Stimulated activated CD4-positive, alpha-beta T cell treated with anti-CD3 and anti-CD28 coated beads, Interleukin-12 subunit alpha, Interleukin-12 subunit beta, amount 100 ng/mL, for 24 hours (primary cell): ENCODE data around the gene HIRA.
A peak's percentile ranks its signal among the peaks of the same experiment; 100 is the strongest.
"Not testable (repeated sequence)": the region's sequence is repeated elsewhere in the genome, so short reads cannot be mapped to it uniquely, and the experiment has no call there.

Experiments
- DNase-seq, 2 experiments: peaks; one replicate each; pipeline ENCODE4 v3.0.0-alpha.2; 2020; ENCODE audit warnings: low read depth in 2 of 2

HIRA gene

GRCh38 chr22:19463008-19463407, 31.5 kb upstream of the HIRA start:
- DNase-seq, result no peak

DNA sequence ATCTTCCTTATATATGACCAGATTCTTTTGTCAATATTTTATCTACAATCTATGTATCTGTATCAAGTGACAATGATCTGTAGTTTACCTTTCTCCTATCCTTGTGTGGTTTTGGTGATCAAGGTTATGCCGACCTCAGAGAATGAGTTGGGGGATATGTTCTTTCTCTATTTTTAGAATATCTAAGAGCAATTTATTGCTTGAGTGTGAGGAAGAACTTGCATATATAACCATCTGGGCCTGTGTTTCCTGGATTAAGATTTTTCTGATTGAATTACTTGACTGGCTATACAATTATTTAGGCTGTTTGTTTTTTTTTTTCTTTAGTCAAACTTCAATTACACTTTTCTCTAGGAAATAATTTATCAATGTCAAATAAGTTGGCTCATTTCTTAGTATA, 30.0 kb upstream of the HIRA start:
- no peak for DNase-seq

- no peak for DNase-seq
Measured at GRCh38 chr22:19460036-19460435, 28.5 kb upstream of the HIRA start.

GRCh38 chr22:19457828-19458428, 26.4 kb upstream of the HIRA start:
- DNase-seq, result no peak

DNA sequence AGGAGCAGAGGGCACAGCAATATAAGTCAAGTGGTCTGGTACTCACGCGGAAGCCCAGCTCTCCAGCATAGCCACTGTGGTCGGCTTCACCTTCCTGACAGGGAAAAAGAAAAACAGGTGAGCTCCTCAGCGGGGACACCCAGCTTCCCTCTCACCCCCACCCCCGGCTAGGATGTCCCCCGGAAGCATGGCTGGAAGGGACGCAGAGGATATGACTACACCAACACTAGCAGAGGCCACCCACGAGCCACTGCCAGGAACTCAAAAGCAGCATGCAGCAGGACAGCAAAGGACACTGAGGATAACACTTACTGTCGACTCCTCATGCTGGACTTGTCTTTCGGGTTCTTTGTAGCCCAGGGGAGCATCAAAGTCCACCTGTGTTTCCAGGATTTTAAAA, 25.0 kb upstream of the HIRA start:
- DNase-seq, result no peak

DNA sequence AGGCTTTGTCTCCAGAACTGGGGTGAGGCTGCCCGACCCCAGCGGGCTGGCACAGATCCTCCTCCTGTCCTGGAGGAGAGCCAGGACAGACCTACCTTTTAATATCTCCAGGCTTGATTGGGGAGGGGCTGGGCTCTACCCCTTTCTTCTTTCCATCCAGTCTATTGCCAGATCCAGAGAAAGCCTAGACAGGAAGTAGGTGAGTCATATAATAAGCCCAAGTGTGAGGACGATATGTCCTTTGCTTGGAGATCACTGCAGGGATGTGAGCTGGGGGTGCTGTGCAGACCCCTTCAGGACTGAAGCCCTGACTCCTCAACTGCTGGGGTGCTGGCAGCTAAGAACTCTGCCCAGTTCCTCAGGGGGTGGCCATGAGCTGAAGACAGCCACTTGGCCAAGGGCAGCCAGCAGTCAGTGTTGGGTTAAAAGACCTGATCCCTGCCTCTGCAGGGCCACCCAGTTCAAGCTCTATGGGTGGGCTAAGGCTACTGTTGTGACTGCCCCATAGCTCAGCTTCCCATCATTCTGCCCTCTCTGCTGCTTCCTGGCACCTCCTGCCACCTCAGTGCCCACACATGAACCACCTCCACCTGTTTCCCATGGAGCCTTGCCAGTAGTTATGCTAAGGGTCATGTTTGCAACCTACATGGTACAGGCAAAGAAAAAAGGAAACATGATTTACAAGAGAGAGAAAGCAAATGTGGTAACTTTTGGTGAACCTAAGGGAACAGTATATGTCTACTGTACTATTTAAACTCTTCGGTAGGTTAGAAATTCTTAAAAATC, 24.2 kb upstream of the HIRA start:
- DNase-seq, result no peak

DNA sequence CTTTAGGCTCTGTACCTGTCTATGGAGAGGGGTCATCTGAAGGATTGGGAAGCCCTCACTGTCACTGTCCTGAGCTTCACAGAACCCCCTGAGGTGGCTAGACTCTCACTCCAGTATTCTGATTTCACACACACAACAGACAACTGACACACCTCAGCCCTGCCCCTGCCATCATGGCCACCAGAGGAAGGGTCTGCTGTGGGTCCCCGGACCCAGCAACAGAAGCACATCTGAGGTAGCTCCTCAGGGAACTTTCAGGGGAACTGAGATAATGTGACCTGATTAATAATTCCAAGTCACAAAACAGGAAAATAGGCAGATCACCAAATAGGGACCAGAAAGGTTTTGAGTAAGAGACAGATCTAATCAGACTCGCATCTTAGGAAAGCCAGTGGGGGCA, 23.5 kb upstream of the HIRA start:
- DNase-seq, result no peak

GRCh38 chr22:19454156-19454555, 22.6 kb upstream of the HIRA start:
- DNase-seq, result no peak

GRCh38 chr22:19453718-19454117, 22.2 kb upstream of the HIRA start:
- no peak for DNase-seq

DNA sequence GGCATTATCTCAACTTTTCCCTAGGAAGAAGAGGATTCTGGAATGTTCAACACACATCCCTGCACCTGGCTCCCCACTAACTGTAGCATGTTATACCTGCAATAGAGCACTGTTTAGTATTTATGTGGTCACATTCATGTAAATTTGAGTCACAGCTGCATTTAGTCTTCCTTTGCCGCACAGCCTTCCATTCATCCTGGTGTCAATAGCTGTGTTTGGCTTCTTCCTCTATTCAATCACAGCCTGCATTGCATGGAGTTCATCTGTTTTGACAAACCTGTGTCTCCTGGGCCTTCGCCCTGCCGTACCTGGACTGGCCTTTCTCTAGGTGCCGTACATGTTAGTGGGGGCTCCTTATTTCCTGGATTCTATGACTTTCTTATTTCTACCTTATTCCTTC, 20.0 kb upstream of the HIRA start:
- no peak for DNase-seq

DNA sequence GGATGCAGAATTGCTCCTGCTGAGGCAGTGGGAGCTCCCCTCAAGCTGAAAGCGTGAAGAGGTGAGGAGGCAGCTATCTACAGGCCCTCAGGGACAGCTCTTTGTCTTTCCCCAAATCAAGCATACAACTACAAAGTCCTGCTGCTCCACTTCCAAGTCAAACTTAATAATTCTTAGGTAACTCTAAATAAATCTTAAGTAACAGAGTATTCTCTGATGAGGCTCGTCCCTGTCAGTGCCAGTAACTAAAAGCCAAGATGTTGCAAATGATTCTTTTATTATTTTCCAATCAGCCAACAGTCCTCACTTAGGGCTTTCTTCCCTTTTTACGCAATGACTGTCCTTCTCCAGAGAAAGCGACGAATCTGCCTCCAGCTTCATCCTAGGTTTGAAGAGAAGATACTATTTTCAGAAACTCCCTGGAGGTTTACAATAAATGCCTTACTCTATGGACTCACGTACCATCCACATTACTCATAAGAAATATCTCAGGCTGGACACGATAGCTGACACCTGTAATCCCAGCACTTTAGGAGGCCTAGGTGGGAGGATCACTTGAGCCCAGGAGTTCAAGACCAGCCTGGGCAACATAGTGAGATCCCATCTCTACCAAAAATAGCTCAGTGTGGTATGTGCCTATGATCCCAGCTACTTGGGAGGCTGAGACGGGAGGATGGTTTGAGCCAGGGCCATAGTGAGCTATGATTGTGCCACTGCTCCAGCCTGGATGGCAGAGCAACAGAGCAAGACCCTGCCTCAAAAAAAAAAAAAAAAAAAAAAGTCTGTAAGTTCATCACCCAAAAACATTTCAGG, 19.0 kb upstream of the HIRA start:
- DNase-seq, result no peak

DNA sequence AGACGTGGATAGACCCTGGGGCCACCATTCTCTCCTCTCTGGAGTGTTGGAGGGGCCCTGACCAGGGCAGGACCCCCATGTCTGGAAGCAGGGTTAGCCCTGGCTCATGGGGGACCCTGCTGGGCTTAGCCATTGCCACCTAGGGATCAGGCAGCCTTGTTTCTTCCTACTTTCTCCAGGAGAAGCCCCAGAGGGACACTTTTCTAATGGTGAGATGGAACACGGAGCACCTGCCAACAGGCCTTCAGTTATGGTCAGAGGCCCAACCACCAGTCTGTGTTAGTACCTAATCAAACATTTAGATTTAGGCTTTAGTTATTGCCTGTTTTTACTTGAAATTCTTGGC, 17.9 kb upstream of the HIRA start:
- no peak for DNase-seq

- peak in 1 of 2 experiments; percentile 31 for DNase-seq
Measured at GRCh38 chr22:19448739-19449421, 17.3 kb upstream of the HIRA start.

GRCh38 chr22:19448076-19448607, 16.6 kb upstream of the HIRA start:
- no peak for DNase-seq

DNA sequence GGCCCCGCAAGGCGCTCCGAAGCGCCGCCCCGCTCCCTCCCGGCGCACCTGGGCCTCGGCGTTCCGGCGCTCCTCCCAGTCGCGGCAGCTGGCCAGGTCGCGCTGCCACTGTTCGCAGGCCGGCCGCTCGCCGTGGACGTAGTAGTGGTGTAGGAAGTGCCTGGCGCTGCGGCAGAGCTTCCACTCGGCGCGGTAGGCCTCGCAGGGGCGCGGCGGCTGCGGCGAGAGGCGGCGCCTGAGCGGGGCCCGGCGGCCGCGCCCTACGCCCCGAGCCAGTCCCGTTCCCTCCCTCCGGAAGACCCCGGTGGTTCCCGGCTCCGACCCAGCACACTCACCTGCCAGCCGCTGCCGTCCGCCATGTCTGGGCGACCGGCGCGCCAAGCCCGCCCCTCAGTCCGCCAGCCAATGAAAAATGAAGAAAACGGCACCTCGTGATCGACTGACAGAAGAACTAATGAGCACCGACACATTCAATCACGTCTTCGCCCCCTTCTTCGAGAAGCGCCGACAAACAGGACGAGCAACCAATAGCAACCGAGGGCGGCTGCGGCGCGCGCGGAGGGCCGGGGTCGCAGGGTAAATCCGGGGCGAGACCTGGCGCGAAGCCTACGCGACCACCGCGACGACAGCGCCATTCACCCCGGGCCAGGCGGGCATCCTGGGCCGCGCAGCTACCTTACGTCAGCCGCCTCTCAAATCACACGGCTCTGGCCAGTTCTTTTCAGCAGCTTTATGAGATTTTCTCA, 16.0 kb upstream of the HIRA start, which contains the start of gene C22orf39:
C22orf39 (minus strand) TSS at position 382 of the 746 bp plus-strand sequence; CDS start at position 359, 23 bp downstream.
- peak; percentile 71 to 82 for DNase-seq

GRCh38 chr22:19446603-19447329, 15.2 kb upstream of the HIRA start:
- no peak for DNase-seq

- DNase-seq, result not testable (repeated sequence)
Measured at GRCh38 chr22:19445279-19445982, 13.9 kb upstream of the HIRA start.

DNA sequence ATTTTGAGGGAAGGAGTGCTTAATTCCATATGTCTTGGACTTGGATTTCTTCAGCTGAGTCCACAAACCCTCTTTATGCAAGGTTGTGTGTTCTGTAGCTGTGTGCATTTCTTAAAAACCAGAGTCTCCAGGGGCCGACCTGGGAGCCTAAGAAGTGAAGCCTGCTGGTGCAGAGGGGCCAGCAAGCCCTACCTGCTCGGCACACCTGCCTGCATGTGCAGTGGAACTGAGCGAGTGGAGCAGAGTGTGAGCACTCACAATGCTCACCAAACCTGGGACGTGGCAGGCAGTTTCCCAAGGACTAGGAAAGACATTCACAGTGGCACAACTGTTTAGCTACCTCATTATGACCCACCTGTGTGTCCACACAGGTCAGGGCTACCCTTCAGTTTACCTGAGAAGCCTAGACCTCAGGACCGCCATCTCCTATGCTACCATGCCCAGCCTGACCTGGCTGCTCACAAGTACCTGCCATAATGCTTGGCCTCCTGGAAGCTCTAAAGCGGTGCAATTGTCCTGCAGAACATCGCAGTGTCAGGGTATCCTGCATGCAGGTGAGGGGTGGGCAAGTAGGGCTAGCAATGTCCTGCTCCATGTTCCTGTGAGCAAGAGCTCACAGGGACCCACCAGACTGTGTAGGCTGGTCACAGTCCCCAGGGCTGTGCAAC, 12.1 kb upstream of the HIRA start:
- DNase-seq, result no peak

DNA sequence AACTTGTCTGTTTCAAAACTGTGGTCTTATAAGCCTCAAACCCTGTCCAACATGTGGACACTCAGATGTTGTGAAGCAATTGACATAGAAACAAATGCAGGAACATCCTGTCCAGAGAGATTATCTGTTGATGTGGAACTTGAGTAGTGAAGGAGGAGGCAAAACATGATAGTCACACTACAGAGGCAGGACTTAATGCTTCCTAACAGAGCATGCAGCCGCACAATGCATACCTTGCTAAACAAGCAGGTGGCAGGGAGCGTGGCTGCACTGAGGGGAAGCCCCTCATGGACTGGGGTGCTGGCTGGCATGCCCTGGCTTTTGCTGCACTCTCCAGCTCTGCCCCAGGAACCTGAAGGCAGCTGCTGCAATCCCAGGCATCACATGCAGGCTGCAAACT, 10.6 kb upstream of the HIRA start:
- DNase-seq, result no peak
